IPS-15b (cell line): Measurements from ENCODE around the gene RPL28.

Experiments
- H3K27me3 ChIP-seq: one replicate; pipeline ENCODE4 v1.6.1; 2013; ENCODE audit warnings: low read length; ENCODE audit not compliant: control insufficient read depth, insufficient read depth
- H3K36me3 ChIP-seq: one replicate; pipeline ENCODE4 v1.6.1; 2013; ENCODE audit warnings: low read length; ENCODE audit not compliant: control insufficient read depth, insufficient read depth
- H3K4me1 ChIP-seq: one replicate; pipeline ENCODE4 v1.6.1; 2013; ENCODE audit warnings: mild to moderate bottlenecking, low read length; ENCODE audit not compliant: control insufficient read depth, insufficient read depth
- H3K4me3 ChIP-seq: one replicate; pipeline ENCODE4 v1.5.1; 2013; ENCODE audit warnings: low read depth, low read length
- H3K9ac ChIP-seq: one replicate; pipeline ENCODE4 v1.6.1; 2013; ENCODE audit warnings: low read depth, mild to moderate bottlenecking, low read length
- H3K9me3 ChIP-seq: one replicate; pipeline ENCODE4 v1.6.1; 2013; ENCODE audit warnings: mild to moderate bottlenecking, low read length; ENCODE audit not compliant: control insufficient read depth, insufficient read depth

The RPL28 gene

GRCh38 chr19:55345818-55346724, 39.7 kb upstream of the RPL28 start:
- Histone ChIP-seq H3K9ac (no peak overlapping the region), H3K36me3 (peaks cover 50% of the 10 kb centered on the region), H3K4me3 (no peak overlapping the region), H3K9me3 (no peaks in the 10 kb centered on the region), H3K4me1 (peaks cover 23% of the 10 kb centered on the region), H3K27me3 (no peaks in the 10 kb centered on the region)

- Histone ChIP-seq H3K36me3 (peaks cover 54% of the 10 kb centered on the region), H3K9ac (no peak overlapping the region)
These were observed 38.8 kb upstream of the RPL28 start for GRCh38 chr19:55346725-55347441.

GRCh38 chr19:55347442-55348009, 38.2 kb upstream of the RPL28 start:
- H3K36me3 ChIP-seq, result peaks cover 49% of the 10 kb centered on the region

More at GRCh38 chr19:55346725-55347441, 38.8 kb upstream of the RPL28 start:
- Histone ChIP-seq H3K4me1 (peaks cover 17% of the 10 kb centered on the region), H3K9me3 (no peaks in the 10 kb centered on the region), H3K27me3 (peaks cover under 1% of the 10 kb centered on the region), H3K4me3 (no peak overlapping the region)

GRCh38 chr19:55348317-55349034, 37.3 kb upstream of the RPL28 start:
- H3K27me3 ChIP-seq, result peaks cover 16% of the 10 kb centered on the region
- H3K9ac ChIP-seq, result peak overlapping the region; percentile 61
- H3K36me3 ChIP-seq, result peaks cover 40% of the 10 kb centered on the region
- H3K4me3 ChIP-seq, result peak overlapping the region; percentile 27
- peaks cover 16% of the 10 kb centered on the region for H3K4me1 ChIP-seq
- no peaks in the 10 kb centered on the region for H3K9me3 ChIP-seq

More at GRCh38 chr19:55347442-55348009, 38.2 kb upstream of the RPL28 start:
- no peak overlapping the region for H3K4me3 ChIP-seq
- no peak overlapping the region for H3K9ac ChIP-seq
- peaks cover 16% of the 10 kb centered on the region for H3K4me1 ChIP-seq
- H3K9me3 ChIP-seq, result no peaks in the 10 kb centered on the region
- peaks cover 7% of the 10 kb centered on the region for H3K27me3 ChIP-seq

- Histone ChIP-seq H3K36me3 (peaks cover 23% of the 10 kb centered on the region), H3K4me1 (peaks cover 16% of the 10 kb centered on the region), H3K9ac (no peak overlapping the region), H3K4me3 (no peak overlapping the region), H3K9me3 (no peaks in the 10 kb centered on the region), H3K27me3 (peaks cover 24% of the 10 kb centered on the region)
These were observed 35.0 kb upstream of the RPL28 start for GRCh38 chr19:55350620-55351315.

GRCh38 chr19:55352040-55352439, 33.7 kb upstream of the RPL28 start:
- Histone ChIP-seq H3K9me3 (no peaks in the 10 kb centered on the region), H3K27me3 (peaks cover 31% of the 10 kb centered on the region), H3K36me3 (peaks cover 16% of the 10 kb centered on the region), H3K9ac (no peak overlapping the region), H3K4me1 (peaks cover 16% of the 10 kb centered on the region), H3K4me3 (no peak overlapping the region)

- Histone ChIP-seq H3K4me1 (peaks cover 16% of the 10 kb centered on the region), H3K36me3 (peaks cover 12% of the 10 kb centered on the region), H3K27me3 (peaks cover 35% of the 10 kb centered on the region), H3K9me3 (no peaks in the 10 kb centered on the region), H3K4me3 (peak overlapping the region; percentile 59), H3K9ac (no peak overlapping the region)
These were observed 33.1 kb upstream of the RPL28 start for GRCh38 chr19:55352549-55353145.

- Histone ChIP-seq H3K36me3 (peaks cover 12% of the 10 kb centered on the region), H3K4me1 (peaks cover 9% of the 10 kb centered on the region), H3K9me3 (no peaks in the 10 kb centered on the region), H3K4me3 (peak overlapping the region; percentile 59), H3K9ac (peak overlapping the region; percentile 47), H3K27me3 (peaks cover 35% of the 10 kb centered on the region)
These were observed 32.4 kb upstream of the RPL28 start for GRCh38 chr19:55353356-55353802.

- no peak overlapping the region for H3K9ac ChIP-seq
- H3K9me3 ChIP-seq, result no peaks in the 10 kb centered on the region
- H3K4me3 ChIP-seq, result peak overlapping the region; percentile 59
- peaks cover 12% of the 10 kb centered on the region for H3K36me3 ChIP-seq
- H3K27me3 ChIP-seq, result peaks cover 35% of the 10 kb centered on the region
- peaks cover 5% of the 10 kb centered on the region for H3K4me1 ChIP-seq
These were observed 31.7 kb upstream of the RPL28 start for GRCh38 chr19:55353803-55354697.

GRCh38 chr19:55354698-55355212, 31.0 kb upstream of the RPL28 start, which contains the start of gene COX6B2:
TSS of gene COX6B2 (minus strand) at chr19:55354719. CDS start at chr19:55354521, 198 bp downstream.
- H3K4me3 ChIP-seq, result peak within 1 kb of the TSS; percentile 59
- no peak within 1 kb of the TSS for H3K9ac ChIP-seq
- H3K36me3 ChIP-seq, result peaks cover 12% of the 10 kb centered on the region
- H3K9me3 ChIP-seq, result no peaks in the 10 kb centered on the region
- peaks cover 35% of the 10 kb centered on the region for H3K27me3 ChIP-seq
- peaks cover 5% of the 10 kb centered on the region for H3K4me1 ChIP-seq
